ENCODE data around the gene CTDNEP1.

DNA sequence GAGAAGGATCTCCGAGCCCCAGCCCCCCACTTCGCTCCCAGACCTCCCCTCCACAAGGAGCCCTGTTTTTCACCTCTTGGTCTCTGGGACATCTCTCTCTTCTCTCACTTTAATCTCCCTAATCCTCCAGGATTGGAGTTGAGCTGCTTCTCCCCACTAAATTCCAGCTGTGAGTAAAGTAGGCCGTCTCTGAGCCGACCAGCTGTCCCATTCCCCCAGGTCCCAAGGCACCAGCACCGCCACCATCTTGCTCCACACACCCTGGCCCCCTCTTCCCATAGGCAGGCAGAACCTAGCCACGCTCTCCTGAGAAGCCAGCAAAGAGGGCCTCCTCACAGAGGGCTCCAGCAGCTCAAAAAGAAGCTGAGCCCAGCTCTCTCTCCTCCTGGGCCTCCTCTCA, 32.8 kb downstream of the CTDNEP1 start:
- TF ChIP-seq YY1 (IDR thresholded peaks at IDR 0.05; ENCODE audit: low read depth): no peak
- no peak for TF ChIP-seq EP300 (IDR thresholded peaks at IDR 0.05; ENCODE audit: borderline replicate concordance)
- TF ChIP-seq TAF1 (IDR thresholded peaks at IDR 0.05; ENCODE audit: low read depth): no peak
- TF ChIP-seq ZBTB7A (IDR thresholded peaks at IDR 0.05; ENCODE audit: low read depth): no peak
- TF ChIP-seq RAD21 (IDR thresholded peaks at IDR 0.05; ENCODE audit: low read depth): no peak
- no peak for TF ChIP-seq FOXM1 (IDR thresholded peaks at IDR 0.05; ENCODE audit: borderline replicate concordance, low read depth)
- TF ChIP-seq, protein P1, sequence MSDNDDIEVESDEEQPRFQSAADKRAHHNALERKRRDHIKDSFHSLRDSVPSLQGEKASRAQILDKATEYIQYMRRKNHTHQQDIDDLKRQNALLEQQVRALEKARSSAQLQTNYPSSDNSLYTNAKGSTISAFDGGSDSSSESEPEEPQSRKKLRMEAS (IDR thresholded peaks at IDR 0.05): no peak
- TF ChIP-seq, protein P2, sequence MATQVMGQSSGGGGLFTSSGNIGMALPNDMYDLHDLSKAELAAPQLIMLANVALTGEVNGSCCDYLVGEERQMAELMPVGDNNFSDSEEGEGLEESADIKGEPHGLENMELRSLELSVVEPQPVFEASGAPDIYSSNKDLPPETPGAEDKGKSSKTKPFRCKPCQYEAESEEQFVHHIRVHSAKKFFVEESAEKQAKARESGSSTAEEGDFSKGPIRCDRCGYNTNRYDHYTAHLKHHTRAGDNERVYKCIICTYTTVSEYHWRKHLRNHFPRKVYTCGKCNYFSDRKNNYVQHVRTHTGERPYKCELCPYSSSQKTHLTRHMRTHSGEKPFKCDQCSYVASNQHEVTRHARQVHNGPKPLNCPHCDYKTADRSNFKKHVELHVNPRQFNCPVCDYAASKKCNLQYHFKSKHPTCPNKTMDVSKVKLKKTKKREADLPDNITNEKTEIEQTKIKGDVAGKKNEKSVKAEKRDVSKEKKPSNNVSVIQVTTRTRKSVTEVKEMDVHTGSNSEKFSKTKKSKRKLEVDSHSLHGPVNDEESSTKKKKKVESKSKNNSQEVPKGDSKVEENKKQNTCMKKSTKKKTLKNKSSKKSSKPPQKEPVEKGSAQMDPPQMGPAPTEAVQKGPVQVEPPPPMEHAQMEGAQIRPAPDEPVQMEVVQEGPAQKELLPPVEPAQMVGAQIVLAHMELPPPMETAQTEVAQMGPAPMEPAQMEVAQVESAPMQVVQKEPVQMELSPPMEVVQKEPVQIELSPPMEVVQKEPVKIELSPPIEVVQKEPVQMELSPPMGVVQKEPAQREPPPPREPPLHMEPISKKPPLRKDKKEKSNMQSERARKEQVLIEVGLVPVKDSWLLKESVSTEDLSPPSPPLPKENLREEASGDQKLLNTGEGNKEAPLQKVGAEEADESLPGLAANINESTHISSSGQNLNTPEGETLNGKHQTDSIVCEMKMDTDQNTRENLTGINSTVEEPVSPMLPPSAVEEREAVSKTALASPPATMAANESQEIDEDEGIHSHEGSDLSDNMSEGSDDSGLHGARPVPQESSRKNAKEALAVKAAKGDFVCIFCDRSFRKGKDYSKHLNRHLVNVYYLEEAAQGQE (IDR thresholded peaks at IDR 0.05; ENCODE audit: low read depth): no peak
- TF ChIP-seq NFIC (IDR thresholded peaks at IDR 0.05): no peak
- TF ChIP-seq EGR1 (IDR thresholded peaks at IDR 0.05): no peak
- no peak for TF ChIP-seq TEAD4 (IDR thresholded peaks at IDR 0.05)
- TF ChIP-seq, protein P3, sequence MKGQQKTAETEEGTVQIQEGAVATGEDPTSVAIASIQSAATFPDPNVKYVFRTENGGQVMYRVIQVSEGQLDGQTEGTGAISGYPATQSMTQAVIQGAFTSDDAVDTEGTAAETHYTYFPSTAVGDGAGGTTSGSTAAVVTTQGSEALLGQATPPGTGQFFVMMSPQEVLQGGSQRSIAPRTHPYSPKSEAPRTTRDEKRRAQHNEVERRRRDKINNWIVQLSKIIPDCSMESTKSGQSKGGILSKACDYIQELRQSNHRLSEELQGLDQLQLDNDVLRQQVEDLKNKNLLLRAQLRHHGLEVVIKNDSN (IDR thresholded peaks at IDR 0.05): no peak
- no peak for TF ChIP-seq CEBPB (IDR thresholded peaks at IDR 0.05)

Measured in Ishikawa (cell line).